Measurements from ENCODE around the gene PPP1R15B. TPM values are rescaled to one million over a fixed set of nuclear protein-coding genes. Genes with fewer than 3 reads are reported as not detected.

The PPP1R15B gene
- total RNA-seq, 1 donor from 2014 or later = 132 TPM

- no peak for DNase-seq (ENCODE audit: low spot score)
Measured at GRCh38 chr1:204368996-204369726, 42.5 kb downstream of the PPP1R15B start.

DNA sequence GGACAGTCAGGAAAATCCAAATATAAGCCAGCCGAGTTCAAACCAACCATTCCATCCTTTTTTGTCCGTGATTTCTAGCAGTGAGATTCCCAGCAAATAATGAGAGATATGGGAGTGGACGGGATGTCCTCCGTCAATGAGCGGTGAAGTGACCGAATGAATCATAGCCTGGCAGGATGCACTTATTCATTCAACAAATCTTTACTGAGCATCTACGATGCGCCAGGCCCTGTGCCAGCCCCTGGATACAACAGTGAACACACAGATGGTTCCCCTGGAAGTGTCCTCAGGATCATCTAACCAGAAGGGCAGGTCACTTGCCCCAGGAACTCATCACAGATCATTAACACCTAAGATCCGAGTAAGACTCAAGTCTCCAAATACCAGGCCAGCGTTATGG lies 43.7 kb downstream of the PPP1R15B start:
- DNase-seq (ENCODE audit: low spot score) = no peak

DNA sequence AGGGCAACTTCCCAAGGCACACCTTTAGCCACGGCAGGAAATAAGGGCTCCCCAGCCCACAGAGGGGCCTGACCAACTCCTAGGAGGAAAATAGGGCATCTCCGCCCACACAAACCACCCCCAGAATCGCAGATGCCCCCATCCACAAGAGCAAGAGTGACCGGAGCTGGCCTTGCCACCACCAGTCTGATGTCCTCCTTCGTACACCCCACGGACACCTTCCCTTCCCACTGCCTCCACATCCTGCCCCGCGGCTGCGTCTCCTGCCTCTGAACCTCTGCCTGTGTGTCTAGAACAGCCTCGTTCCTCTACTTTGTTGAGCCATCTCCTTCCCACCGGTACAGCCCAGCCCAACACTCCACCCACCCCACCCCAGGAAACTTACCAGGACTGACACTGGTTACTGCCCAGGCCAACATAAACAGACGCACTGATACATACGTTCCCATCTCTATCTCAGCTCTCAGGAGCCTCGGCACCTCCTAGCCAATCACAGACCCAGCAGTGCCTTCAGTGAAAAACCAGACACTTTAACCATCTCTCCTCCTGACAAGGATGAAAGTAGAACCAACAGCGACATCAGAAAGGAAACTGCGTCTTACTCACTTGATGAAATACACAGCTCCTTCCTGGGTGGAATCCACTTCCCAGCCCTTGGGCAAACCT lies 44.3 kb downstream of the PPP1R15B start:
- DNase-seq (ENCODE audit: low spot score) = no peak

DNA sequence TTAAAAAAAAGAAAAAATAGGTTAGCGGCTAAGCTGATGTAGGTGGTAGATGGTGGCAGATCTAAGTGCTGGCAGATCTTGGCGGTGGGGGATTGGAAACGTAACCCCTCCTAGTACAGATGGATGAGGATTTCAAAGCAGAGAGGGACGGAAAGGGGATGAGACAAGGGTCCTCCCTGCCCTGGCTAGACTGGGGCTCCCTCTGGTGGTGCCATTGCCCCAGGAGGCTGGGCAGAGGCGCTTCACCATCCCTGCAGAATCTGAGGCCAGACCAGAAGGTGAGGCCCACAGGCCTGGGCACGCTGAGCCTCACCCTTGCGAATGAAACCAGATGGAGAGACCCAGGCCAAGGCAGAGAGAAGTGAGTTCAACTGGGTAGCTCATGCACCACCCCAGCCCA lies 44.9 kb downstream of the PPP1R15B start:
- no peak for DNase-seq (ENCODE audit: low spot score)

DNA sequence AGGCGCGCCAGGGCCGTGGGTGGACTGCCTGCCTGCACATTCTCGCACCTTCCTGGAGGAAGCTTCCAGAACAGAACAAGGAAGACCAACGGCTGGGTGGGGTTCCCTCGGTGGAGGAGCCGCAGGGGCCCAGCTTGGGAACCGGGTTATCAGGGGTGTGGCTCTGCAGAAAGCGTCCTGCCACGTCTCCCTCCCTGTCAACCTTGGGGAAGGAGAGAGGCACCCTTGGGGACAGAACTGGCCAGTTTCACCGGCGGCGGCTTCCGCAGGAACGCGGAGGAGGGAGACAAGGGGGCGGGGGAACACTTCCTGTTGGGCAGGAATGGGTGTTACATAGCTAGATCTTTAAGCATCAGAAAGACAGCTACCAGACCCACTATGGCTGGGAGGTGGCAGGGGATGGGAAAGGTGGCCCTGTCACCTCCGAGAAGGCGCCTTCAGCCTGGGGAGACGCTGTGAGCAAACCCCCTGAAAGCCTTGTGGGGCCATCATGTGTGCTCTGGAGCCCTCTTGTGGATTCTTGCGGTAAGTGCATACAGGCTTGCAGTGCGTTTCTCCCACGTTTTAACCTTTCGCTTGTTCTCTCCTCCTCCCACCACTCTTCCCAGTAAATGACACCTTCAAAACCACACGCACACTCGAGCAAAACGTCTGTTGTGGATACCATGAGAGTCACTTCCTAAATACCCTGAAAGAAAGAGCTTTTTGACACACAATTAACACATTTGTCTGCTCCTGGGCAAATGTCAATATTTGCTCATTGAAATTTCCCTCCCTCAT lies 48.1 kb downstream of the PPP1R15B start:
- DNase-seq (ENCODE audit: low spot score) = no peak

GRCh38 chr1:204362984-204363334 lies 48.7 kb downstream of the PPP1R15B start:
- no peak for DNase-seq (ENCODE audit: low spot score)

DNA sequence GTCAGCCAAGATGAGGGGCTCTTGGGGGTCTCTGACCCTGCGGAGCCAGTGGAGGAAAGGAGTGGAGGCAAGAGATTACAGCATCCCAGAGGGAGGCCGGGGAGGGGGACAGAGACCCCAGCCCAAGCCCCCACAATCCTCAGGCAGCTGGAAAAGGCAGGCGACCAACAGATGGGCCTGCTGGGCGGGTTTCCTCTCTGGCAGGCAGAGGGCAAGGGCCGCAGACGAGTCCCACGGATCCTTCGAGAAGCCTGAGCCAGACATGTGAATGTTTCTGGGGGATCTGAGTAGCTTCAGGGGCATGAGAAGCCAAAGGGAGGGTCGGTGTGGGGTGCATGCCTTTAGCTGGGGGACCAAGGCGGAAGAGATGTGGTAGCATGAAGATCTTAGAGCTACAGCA lies 49.8 kb downstream of the PPP1R15B start:
- DNase-seq (ENCODE audit: low spot score) = no peak

DNA sequence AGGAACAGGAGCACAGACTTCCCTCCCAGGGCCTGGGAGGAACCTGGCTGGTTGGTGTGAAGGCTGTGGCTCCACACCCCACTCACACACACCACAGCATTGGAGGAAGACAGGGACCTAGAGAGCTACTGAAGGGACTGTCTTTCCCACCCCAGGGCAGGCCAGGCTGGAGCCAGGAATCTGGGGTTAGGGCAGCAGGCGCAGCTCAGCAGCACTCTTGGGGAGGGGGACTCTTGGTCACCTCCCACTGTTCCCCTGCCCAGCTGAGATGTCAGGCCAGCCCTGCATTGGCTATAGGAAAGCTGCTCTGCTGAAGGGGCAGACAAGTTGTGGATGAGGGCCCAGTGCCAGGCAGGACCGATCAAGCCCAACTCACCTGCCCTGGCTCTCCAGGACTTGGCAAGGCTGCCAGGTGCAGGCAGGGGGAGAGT lies 50.3 kb downstream of the PPP1R15B start:
- DNase-seq (ENCODE audit: low spot score) = no peak

DNA sequence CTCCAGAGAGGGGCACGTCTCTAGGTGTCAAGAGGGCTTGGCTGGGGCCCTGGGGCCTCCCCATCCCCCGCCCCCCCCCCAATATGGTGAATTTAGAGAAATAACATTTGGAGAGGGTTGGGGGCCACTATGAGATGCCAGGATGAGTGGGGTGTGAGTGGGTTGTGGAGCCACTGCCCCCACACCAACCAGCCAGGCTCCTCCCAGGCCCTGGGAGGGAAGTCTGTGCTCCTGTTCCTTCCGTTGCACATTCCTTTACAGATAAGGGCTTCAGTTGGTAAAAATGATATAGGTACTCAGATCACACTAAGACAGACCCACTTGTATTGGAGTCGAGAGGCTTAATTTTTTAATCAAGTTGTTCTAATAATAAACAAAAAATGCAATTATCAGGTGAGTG lies 51.3 kb downstream of the PPP1R15B start:
- no peak for DNase-seq (ENCODE audit: low spot score)

- DNase-seq (ENCODE audit: low spot score) = no peak
Measured at GRCh38 chr1:204359474-204360255, 52.0 kb downstream of the PPP1R15B start, which contains the start of gene PLEKHA6. PLEKHA6 (minus strand) TSS chr1:204359929; CDS start chr1:204273727, 86,202 bp downstream.

DNA sequence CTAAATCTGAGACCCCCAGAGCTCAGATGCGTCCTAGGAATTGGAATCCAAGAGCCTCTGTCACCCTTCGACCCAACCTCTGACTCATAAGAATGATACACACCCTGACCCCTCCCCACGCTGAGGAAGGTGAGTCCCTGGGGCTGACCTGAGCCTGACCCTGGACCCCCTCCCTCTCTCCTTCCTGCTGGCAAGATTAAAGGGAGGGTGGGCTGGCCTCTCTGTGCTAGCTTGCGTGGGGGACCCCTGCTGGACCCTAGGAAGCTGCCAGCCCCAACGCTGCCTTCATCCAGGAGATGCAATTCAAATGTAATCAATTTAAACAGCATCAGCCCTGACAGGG lies 52.5 kb downstream of the PPP1R15B start:
- no peak for DNase-seq (ENCODE audit: low spot score)

DNA sequence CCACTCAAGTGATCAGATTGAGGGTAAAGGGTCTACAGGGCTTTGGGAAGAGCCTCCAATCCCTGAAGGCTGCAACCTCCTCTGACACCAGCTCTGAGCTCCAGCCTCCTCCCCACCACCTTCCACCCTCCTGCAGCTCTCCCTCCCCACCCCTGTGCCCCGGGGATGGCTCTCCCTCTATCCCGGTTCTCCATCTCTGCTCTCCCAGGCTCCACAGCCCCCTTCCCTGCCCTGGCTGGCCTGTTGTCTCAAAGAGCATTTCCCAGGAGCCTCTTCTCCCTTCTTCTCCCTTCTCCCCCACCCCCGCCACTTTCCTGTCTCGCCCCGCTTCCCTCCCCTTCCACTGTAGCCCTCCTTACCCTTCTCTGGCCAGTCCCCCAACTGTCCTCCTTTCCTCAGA lies 53.0 kb downstream of the PPP1R15B start:
- no peak for DNase-seq (ENCODE audit: low spot score)

- DNase-seq (ENCODE audit: low spot score) = no peak
Measured at GRCh38 chr1:204357551-204358490, 53.8 kb downstream of the PPP1R15B start.

GRCh38 chr1:204356997-204357396 lies 54.6 kb downstream of the PPP1R15B start:
- no peak for DNase-seq (ENCODE audit: low spot score)

- DNase-seq (ENCODE audit: low spot score) = no peak
Measured at GRCh38 chr1:204355913-204356312, 55.7 kb downstream of the PPP1R15B start.

DNA sequence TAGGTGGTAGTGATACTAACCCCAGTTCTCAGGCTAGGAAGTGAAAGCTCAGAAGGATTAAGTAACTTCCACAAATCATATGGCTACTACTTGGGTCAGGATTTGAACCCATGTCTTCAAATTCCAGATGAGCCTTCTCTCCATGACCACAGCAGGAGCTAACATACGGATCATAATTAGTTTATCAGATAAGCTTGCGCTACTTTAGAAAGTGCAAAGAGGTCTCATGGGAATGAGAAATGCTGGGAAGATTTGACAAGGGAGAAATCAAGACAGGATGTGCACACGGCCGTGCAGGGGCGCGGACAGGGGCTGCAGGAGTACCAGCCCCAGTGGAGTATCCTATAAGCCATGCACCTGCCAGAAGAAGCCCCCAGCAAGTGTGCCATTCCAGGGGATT lies 57.0 kb downstream of the PPP1R15B start:
- DNase-seq (ENCODE audit: low spot score) = no peak
